K562 (cell line): Measurements from ENCODE around the gene GDF15. TPM values are rescaled to one million over a fixed set of nuclear protein-coding genes. Genes with fewer than 3 reads are reported as not detected.

ENCODE experiments used
- ATF7 ChIP-seq: fragments of 450-650 bp; IDR thresholded peaks from 2 replicates; pipeline ENCODE4 v1.7.1; 2014; ENCODE audit warnings: mild to moderate bottlenecking, moderate library complexity
- BRF1 ChIP-seq: IDR thresholded peaks from 3 replicates; pipeline ENCODE4 v1.6.1; 2011; ENCODE audit warnings: borderline replicate concordance, mild to moderate bottlenecking; ENCODE audit not compliant: insufficient read length; ENCODE audit errors: extremely low read depth
- CSDE1 ChIP-seq, 2 experiments: fragments of 450-650 bp; IDR thresholded peaks; 2 replicates each; pipeline ENCODE4 v1.6.1; 2016; ENCODE audit warnings: mild to moderate bottlenecking in 1 of 2
- DPF2 ChIP-seq: fragments of 450-650 bp; IDR thresholded peaks from 2 replicates; pipeline ENCODE4 v1.6.1; 2016
- FOXP1 ChIP-seq: sonication (generic); formaldehyde crosslinking; IDR thresholded peaks from 2 replicates; pipeline ENCODE4 v1.8.0; 2022; ENCODE audit warnings: mild to moderate bottlenecking, missing genetic modification reagents
- KDM5B ChIP-seq: fragments of 200-600 bp; sonication (generic); IDR thresholded peaks from 2 replicates; pipeline ENCODE4 v1.6.1; 2012; ENCODE audit warnings: low read depth, mild to moderate bottlenecking, moderate library complexity, low read length, control low read depth, inconsistent platforms; ENCODE audit not compliant: insufficient replicate concordance
- NFE2 ChIP-seq: IDR thresholded peaks from 2 replicates; pipeline ENCODE4 v1.6.1; 2014; ENCODE audit warnings: antibody characterized with exemption, low read depth
- NRF1 ChIP-seq, 2 experiments: fragments of 450-650 bp; IDR thresholded peaks in 1 of 2; conservative IDR thresholded peaks in 1 of 2; 2 replicates each; pipeline ENCODE4 v1.6.1; 2014; ENCODE audit warnings: mild to moderate bottlenecking in 2 of 2
- PCBP1 ChIP-seq: fragments of 200-400 bp; formaldehyde crosslinking; IDR thresholded peaks from 2 replicates; pipeline ENCODE4 v1.6.1; 2018; ENCODE audit warnings: mild to moderate bottlenecking, low read depth, low read length; ENCODE audit not compliant: poor library complexity, severe bottlenecking
- RAD21 ChIP-seq, 2 experiments: fragments of 250-450 bp in 1 of 2; fragments of 450-650 bp in 1 of 2; sonication (Bioruptor Pico) in 1 of 2; formaldehyde crosslinking in 1 of 2; IDR thresholded peaks in 1 of 2; conservative IDR thresholded peaks in 1 of 2; 2 replicates each; pipeline versions ENCODE4 v1.4.0 to v1.8.0; 2020 to 2022; ENCODE audit warnings: mild to moderate bottlenecking in 2 of 2, moderate library complexity in 1 of 2
- RBBP5 ChIP-seq: fragments of 200-600 bp; sonication (generic); IDR thresholded peaks from 2 replicates; pipeline ENCODE4 v1.6.1; 2012; ENCODE audit warnings: borderline replicate concordance, mild to moderate bottlenecking, low read length, control low read depth, inconsistent platforms; ENCODE audit not compliant: insufficient read depth, poor library complexity, severe bottlenecking
- SLC30A9 ChIP-seq: fragments of 250-450 bp; sonication (Bioruptor Pico); IDR thresholded peaks from 2 replicates; pipeline ENCODE4 v1.8.0; 2022; ENCODE audit warnings: mild to moderate bottlenecking, moderate library complexity
- SMARCA4 ChIP-seq: fragments of 450-650 bp; IDR thresholded peaks from 2 replicates; pipeline ENCODE4 v1.6.1; 2016
- SMARCE1 ChIP-seq: fragments of 450-650 bp; IDR thresholded peaks from 2 replicates; pipeline ENCODE4 v1.7.1; 2016; ENCODE audit warnings: mild to moderate bottlenecking
- SMC3 ChIP-seq: conservative IDR thresholded peaks from 2 replicates; pipeline ENCODE4 v1.6.1; 2011; ENCODE audit warnings: low read depth, low read length, improper control_type of control experiment; ENCODE audit not compliant: insufficient read depth
- TAF7 ChIP-seq: fragments of 450-650 bp; IDR thresholded peaks from 2 replicates; pipeline ENCODE4 v1.6.1; 2016; ENCODE audit warnings: missing genetic modification characterization, missing compliant biosample characterization
- TBP ChIP-seq: optimal IDR thresholded peaks from 2 replicates; pipeline ENCODE3; 2011; ENCODE audit warnings: low read depth, low read length, improper control_type of control experiment
- ZFP36 ChIP-seq: fragments of 150-350 bp; IDR thresholded peaks from 2 replicates; pipeline ENCODE4 v1.6.1; 2018; ENCODE audit warnings: low read length, low read depth; ENCODE audit not compliant: partially characterized antibody
- ZNF282 ChIP-seq: sonication (generic); formaldehyde crosslinking; IDR thresholded peaks from 2 replicates; pipeline ENCODE4 v1.8.1; 2023; ENCODE audit warnings: missing genetic modification reagents
- polyA plus RNA-seq, 8 experiments: library from polyadenylated mRNA; depleted of rRNA in 4 of 8; stranded (reverse) in 5 of 8; unstranded in 3 of 8; fragments of >200 nt; fragmentation: Nextera tagmentation in 2 of 8; fragmentation: Illumina TruSeq in 1 of 8; extraction: Ambion mirVana in 2 of 8; extraction: Trizol in 1 of 8; gene quantifications; 2 replicates each; pipeline versions ENCODE4 v1.2.1 to v1.2.3, GENCODE V29; 2011 to 2014; ENCODE audit warnings: inconsistent platforms in 1 of 8, missing spikeins in 1 of 8
- total RNA-seq, 7 experiments: library from RNA; depleted of rRNA in 6 of 7; stranded (reverse); fragments of >200 nt in 6 of 7; fragmentation: Illumina TruSeq in 2 of 7; extraction: Trizol in 2 of 7; gene quantifications; 2 replicates each; pipeline versions ENCODE4 v1.2.1 to v1.2.3, GENCODE V29; 2011 to 2021; ENCODE audit warnings: low replicate concordance in 1 of 7
- TF ChIP-seq, protein P1 (sequence below), 2 experiments: fragments of 250-450 bp in 1 of 2; fragments of 450-650 bp in 1 of 2; sonication (Bioruptor Pico) in 1 of 2; IDR thresholded peaks; 2 replicates each; pipeline versions ENCODE4 v1.6.1 to v1.8.0; 2016 to 2021; ENCODE audit warnings: mild to moderate bottlenecking in 2 of 2, moderate library complexity in 2 of 2, missing compliant biosample characterization in 1 of 2, missing genetic modification characterization in 1 of 2
- TF ChIP-seq, protein P2 (sequence below): sonication (generic); formaldehyde crosslinking; IDR thresholded peaks from 2 replicates; pipeline ENCODE4 v1.9.0; 2022; ENCODE audit warnings: mild to moderate bottlenecking, missing genetic modification reagents
- TF ChIP-seq, protein P3 (sequence below), 3 experiments: fragments of 200-800 bp in 1 of 3; sonication (Bioruptor generic) in 1 of 3; sonication (generic) in 1 of 3; formaldehyde crosslinking in 1 of 3; IDR thresholded peaks; 2 replicates each; pipeline versions ENCODE4 v1.6.1 to v1.8.0; 2016 to 2022; ENCODE audit warnings: mild to moderate bottlenecking in 2 of 3, missing compliant biosample characterization in 2 of 3, missing genetic modification characterization in 2 of 3, missing genetic modification reagents in 1 of 3
- TF ChIP-seq, protein P4 (sequence below): fragments of 250-450 bp; sonication (Bioruptor Pico); IDR thresholded peaks from 2 replicates; pipeline ENCODE4 v1.5.0; 2021; ENCODE audit warnings: mild to moderate bottlenecking, borderline replicate concordance
- TF ChIP-seq, protein P5 (sequence below): fragments of 450-650 bp; formaldehyde crosslinking; IDR thresholded peaks from 2 replicates; pipeline ENCODE4 v1.4.0; 2020; ENCODE audit warnings: mild to moderate bottlenecking

Gene GDF15
- total and polyA plus RNA-seq, 9 of the 15 experiments (the other 6 are each of a cell fraction or from before 2014, with no cell fraction given): 2.3 to 82.4 (median 12.5) TPM

DNA sequence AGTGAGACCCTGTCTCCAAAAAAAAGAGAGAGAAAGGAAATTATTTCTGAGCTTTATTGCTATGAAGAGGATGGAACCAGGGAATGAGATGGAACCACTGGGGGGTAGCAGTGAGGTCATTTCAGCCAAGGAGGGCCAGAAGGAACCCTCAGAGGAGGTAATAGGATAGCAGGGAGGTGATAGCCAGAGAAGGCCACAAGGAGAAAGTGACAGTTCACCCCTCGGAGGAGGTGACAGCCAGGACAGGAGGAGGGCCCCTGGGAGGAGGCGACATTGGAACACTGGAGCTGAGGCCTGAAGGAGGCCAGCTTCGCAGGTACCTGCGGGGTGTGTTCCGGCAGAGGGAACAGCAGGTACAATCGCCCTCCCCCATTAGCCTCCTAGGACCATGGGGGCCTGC lies 46.2 kb upstream of the GDF15 start (continued):
- TF ChIP-seq, protein P1, sequence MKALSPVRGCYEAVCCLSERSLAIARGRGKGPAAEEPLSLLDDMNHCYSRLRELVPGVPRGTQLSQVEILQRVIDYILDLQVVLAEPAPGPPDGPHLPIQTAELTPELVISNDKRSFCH (CRISPR knock-in tag; IDR thresholded peaks at IDR 0.05): no peak
- TF ChIP-seq, protein P1 (tag; IDR thresholded peaks at IDR 0.05): no peak
- TF ChIP-seq SMARCE1: peak; percentile 41; the same call in 1 of the 2 replicates
- peak; percentile 50; the same call in 1 of the 2 replicates for TF ChIP-seq DPF2
- no peak for TF ChIP-seq NRF1 (conservative IDR thresholded peaks at IDR 0.05 in 1 of 2, IDR thresholded peaks at IDR 0.05 in 1 of 2)
- TF ChIP-seq, protein P2, sequence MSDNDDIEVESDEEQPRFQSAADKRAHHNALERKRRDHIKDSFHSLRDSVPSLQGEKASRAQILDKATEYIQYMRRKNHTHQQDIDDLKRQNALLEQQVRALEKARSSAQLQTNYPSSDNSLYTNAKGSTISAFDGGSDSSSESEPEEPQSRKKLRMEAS (CRISPR knock-in tag): peak; percentile 8; the same call in 1 of the 2 replicates
- TF ChIP-seq ZFP36: peak; percentile 87
- no peak; the same call in 1 of the 2 replicates for TF ChIP-seq ATF7
- TF ChIP-seq SMC3: peak; percentile 41; the same call in 1 of the 2 replicates
- no peak for TF ChIP-seq KDM5B
- TF ChIP-seq NFE2: no peak
- no peak for TF ChIP-seq TBP
- no peak for TF ChIP-seq RBBP5
- TF ChIP-seq TAF7 (tag): no peak
- TF ChIP-seq CSDE1 (IDR thresholded peaks at IDR 0.05): no peak
- TF ChIP-seq BRF1: no peak
- TF ChIP-seq RAD21 (CRISPR knock-in tag; conservative IDR thresholded peaks at IDR 0.05 in 1 of 2, IDR thresholded peaks at IDR 0.05 in 1 of 2): peak; percentile 41 to 64
- TF ChIP-seq FOXP1: no peak
- TF ChIP-seq PCBP1: no peak
- TF ChIP-seq ZNF282 (CRISPR knock-in tag): no peak
- TF ChIP-seq SMARCA4: 0 out of 2 replicates have a peak, but pooled peaks have one; percentile 37
- TF ChIP-seq SLC30A9 (CRISPR knock-in tag): no peak
- TF ChIP-seq, protein P3, sequence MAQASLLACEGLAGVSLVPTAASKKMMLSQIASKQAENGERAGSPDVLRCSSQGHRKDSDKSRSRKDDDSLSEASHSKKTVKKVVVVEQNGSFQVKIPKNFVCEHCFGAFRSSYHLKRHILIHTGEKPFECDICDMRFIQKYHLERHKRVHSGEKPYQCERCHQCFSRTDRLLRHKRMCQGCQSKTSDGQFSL (CRISPR knock-in tag; IDR thresholded peaks at IDR 0.05): peak; percentile 51; the same call in 1 of the 2 replicates
- TF ChIP-seq, protein P3 (tag; IDR thresholded peaks at IDR 0.05): no peak
- TF ChIP-seq, protein P4, sequence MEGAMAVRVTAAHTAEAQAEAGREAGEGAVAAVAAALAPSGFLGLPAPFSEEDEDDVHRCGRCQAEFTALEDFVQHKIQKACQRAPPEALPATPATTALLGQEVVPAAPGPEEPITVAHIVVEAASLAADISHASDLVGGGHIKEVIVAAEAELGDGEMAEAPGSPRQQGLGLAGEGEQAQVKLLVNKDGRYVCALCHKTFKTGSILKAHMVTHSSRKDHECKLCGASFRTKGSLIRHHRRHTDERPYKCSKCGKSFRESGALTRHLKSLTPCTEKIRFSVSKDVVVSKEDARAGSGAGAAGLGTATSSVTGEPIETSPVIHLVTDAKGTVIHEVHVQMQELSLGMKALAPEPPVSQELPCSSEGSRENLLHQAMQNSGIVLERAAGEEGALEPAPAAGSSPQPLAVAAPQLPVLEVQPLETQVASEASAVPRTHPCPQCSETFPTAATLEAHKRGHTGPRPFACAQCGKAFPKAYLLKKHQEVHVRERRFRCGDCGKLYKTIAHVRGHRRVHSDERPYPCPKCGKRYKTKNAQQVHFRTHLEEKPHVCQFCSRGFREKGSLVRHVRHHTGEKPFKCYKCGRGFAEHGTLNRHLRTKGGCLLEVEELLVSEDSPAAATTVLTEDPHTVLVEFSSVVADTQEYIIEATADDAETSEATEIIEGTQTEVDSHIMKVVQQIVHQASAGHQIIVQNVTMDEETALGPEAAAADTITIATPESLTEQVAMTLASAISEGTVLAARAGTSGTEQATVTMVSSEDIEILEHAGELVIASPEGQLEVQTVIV (CRISPR knock-in tag): no peak
- TF ChIP-seq, protein P5, sequence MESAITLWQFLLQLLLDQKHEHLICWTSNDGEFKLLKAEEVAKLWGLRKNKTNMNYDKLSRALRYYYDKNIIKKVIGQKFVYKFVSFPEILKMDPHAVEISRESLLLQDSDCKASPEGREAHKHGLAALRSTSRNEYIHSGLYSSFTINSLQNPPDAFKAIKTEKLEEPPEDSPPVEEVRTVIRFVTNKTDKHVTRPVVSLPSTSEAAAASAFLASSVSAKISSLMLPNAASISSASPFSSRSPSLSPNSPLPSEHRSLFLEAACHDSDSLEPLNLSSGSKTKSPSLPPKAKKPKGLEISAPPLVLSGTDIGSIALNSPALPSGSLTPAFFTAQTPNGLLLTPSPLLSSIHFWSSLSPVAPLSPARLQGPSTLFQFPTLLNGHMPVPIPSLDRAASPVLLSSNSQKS: no peak
